ENCODE data around the gene TMEM131L.

DNA sequence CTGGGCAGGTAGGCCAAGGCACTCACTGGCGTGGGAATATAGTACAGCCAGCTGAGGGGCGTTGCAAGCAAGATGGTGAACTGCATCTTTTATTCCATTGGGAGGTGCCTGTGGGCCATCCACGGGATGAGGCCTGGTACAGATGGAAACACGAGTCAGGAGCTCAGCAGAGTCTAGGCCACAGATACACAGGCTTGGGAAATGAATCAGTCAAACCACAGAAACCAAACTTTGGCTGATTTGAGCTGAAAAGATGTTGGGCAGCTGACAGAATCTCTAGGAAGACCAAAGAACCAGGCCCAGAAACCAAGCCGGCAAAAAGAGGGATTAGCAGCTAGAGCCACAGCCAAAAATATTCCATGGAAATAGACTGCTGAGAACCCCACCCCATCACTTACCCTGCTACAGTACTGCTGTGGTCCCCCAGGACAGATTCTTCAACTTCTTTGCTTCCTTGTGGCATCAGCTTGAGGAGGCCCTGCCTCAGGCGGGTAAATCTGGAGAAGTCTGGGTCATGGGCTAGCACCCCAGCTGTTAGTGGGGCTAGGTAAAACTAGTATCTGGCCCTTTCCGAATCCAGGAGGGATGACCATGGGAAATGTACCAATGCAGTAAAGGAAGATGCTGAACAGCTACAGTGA, 75.4 kb downstream of the TMEM131L start:
- TF ChIP-seq, protein P1, sequence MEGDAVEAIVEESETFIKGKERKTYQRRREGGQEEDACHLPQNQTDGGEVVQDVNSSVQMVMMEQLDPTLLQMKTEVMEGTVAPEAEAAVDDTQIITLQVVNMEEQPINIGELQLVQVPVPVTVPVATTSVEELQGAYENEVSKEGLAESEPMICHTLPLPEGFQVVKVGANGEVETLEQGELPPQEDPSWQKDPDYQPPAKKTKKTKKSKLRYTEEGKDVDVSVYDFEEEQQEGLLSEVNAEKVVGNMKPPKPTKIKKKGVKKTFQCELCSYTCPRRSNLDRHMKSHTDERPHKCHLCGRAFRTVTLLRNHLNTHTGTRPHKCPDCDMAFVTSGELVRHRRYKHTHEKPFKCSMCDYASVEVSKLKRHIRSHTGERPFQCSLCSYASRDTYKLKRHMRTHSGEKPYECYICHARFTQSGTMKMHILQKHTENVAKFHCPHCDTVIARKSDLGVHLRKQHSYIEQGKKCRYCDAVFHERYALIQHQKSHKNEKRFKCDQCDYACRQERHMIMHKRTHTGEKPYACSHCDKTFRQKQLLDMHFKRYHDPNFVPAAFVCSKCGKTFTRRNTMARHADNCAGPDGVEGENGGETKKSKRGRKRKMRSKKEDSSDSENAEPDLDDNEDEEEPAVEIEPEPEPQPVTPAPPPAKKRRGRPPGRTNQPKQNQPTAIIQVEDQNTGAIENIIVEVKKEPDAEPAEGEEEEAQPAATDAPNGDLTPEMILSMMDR (IDR thresholded peaks at IDR 0.05): no peak
- TF ChIP-seq POLR2A (IDR thresholded peaks at IDR 0.05): no peak
- no peak for TF ChIP-seq EP300 (IDR thresholded peaks at IDR 0.05)
- TF ChIP-seq POLR2AphosphoS5 (IDR thresholded peaks at IDR 0.05): no peak
